Tibial nerve (tissue), 3 donors: ENCODE results near the gene KIAA2012.
"Not testable (repeated sequence)": the region's sequence is repeated elsewhere in the genome, so short reads cannot be mapped to it uniquely, and the experiment has no call there.

Experiments
- CTCF ChIP-seq, 5 experiments: fragments of 200-600 bp in 3 of 5; fragments of 450-650 bp in 2 of 5; sonication (generic) in 3 of 5; IDR thresholded peaks; one replicate each; pipeline ENCODE4 v1.5.1; 2016 to 2019; ENCODE audit warnings: antibody characterized with exemption in 5 of 5, mild to moderate bottlenecking in 3 of 5, moderate library complexity in 2 of 5
- POLR2A ChIP-seq, 2 donors: fragments of 450-650 bp; IDR thresholded peaks; one replicate each; pipeline ENCODE4 v1.6.1; 2017; ENCODE audit warnings: antibody characterized with exemption in 2 of 2, mild to moderate bottlenecking in 2 of 2, moderate library complexity in 2 of 2

- TF ChIP-seq CTCF, POLR2A (IDR thresholded peaks at IDR 0.05): not testable (repeated sequence)
These were observed 174.7 kb downstream of the KIAA2012 start for GRCh38 chr2:202247710-202248109.
